LNCaP clone FGC (cell line): ENCODE results near the gene CTBP1.
A peak's percentile ranks its signal among the peaks of the same experiment; 100 is the strongest.

ENCODE experiments used
- DNase-seq: peaks from one replicate; pipeline ENCODE4 v3.0.0-alpha.2; 2011; ENCODE audit warnings: low read depth
- H3K4me3 ChIP-seq: 2 replicates; pipeline ENCODE4 v1.5.1; 2011; ENCODE audit warnings: mild to moderate bottlenecking, low read depth, low read length, control low read depth
- TF ChIP-seq, protein P1 (sequence below): IDR thresholded peaks from 2 replicates; pipeline ENCODE4 v1.5.1; 2012; ENCODE audit warnings: mild to moderate bottlenecking; ENCODE audit not compliant: control insufficient read depth, insufficient read depth; ENCODE audit errors: extremely low read depth

CTBP1 gene

DNA sequence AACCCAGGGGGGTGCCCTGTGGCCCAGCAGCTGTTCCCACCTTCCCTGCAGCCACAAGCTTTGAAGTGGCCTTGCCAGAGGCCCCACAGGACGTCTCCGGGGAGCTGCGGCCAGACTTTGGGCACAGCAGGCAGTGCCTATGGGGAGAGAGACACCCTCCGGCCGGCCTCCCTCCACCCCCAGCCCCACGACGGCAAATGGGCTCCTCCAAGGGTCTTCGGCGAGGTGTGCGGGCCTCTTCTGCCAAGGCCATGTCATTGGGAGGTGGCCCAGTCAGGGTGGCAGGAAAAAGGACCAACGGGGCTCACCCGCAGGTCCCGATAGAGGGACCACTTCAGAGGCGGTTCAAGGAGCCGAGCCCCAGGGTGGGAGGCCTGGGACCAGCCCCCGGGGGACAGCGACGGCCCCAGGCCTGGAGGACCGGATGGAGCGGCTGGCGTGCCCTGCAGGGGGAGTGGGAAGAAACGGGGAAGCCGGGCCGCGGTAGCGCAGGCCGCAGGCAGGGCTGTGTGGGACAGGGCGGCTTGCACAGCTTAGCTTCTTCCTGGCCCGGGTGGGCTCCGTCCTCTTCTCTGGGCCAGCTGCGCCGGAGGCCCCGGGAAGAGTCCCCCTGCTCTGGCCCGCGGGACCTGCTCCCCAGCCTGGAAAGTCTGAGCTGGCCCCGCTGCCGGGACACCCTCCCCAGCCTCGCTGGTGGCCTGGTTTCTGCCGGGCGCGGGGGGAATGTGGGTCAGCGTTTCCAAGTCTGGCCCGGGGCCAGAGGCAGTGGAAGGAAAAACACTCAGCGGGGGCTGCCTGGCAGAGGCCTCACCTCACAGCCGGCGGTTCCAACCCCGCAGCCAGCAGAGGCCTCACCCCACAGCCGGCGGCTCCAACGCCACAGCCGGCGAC, 54.7 kb downstream of the CTBP1 start:
- H3K4me3 ChIP-seq, result no peak overlapping the region
- TF ChIP-seq, protein P1, sequence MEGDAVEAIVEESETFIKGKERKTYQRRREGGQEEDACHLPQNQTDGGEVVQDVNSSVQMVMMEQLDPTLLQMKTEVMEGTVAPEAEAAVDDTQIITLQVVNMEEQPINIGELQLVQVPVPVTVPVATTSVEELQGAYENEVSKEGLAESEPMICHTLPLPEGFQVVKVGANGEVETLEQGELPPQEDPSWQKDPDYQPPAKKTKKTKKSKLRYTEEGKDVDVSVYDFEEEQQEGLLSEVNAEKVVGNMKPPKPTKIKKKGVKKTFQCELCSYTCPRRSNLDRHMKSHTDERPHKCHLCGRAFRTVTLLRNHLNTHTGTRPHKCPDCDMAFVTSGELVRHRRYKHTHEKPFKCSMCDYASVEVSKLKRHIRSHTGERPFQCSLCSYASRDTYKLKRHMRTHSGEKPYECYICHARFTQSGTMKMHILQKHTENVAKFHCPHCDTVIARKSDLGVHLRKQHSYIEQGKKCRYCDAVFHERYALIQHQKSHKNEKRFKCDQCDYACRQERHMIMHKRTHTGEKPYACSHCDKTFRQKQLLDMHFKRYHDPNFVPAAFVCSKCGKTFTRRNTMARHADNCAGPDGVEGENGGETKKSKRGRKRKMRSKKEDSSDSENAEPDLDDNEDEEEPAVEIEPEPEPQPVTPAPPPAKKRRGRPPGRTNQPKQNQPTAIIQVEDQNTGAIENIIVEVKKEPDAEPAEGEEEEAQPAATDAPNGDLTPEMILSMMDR, result no peak
- DNase-seq, result no peak

DNA sequence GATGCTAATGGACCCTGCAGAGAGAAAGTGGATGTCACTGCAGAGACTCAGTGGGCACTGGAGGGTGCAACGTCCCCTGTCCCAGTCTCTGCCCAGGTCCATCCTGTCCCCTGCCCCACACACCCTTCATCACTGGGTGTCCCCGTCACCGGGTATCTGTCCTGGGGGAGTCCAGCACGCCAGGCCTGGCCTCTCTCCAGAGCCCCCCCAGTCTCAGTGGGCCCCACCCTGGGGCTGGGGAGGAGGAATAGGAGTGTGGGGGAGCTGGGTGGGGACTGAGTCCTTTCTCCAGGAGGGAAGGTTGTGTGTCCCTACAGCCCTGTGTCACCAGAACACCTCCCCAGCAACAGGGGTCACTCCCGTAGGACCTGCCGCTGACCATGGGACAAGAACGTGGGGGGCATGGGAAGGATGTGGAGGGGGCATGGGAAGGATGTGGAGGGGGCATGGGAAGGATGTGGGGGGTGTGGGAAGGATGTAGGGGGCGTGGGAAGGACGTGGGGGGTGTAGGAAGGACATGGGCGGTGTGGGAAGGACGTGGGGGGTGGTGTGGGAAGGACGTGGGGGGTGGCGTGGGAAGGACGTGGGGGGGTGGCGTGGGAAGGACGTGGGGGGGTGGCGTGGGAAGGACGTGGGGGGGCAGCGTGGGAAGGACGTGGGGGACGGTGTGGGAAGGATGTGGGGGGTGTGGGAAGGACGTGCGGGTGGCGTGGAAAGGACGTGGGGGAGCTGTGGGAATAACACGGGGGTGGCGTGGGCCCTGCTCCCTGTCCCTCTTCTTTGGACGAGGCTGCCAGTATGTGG, 55.5 kb downstream of the CTBP1 start:
- TF ChIP-seq, protein P1, result no peak
- DNase-seq, result no peak

DNA sequence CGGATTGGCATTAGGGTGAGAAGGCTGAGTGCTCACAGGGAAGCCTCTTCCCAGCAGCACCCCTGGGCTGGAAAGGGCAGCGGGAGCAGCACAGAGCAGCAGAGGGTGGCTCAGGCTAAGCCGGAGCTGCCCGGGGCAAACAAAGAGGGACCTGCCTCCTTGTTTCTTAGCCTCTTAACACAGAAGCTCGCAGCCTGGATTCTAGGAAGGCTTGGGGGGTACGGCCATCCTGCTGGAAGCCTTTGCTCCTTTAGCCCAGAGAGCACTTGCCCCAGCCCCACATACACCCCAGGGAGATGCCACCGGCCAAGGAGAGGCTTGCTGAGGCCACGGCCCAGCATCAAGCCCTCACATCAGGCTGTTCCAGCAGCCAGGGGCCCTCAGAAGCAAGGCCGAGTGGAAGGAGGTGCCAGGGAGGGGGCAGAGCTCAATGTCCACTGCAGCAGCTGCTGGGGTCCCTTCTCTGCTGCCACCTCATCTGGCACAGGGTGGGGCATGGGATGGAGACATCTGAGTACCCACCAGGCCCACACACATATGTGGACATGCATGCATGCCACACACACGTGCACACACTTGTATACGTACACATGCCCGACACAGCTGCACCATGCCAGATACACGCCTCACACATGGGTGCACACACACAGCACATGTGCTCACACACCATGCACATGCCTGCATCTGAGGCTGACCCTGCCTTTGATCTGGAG, 56.3 kb downstream of the CTBP1 start:
- TF ChIP-seq, protein P1, result no peak
- no peak for DNase-seq
- H3K4me3 ChIP-seq, result no peak overlapping the region

More for the DNA sequence above, 55.5 kb downstream of the CTBP1 start:
- H3K4me3 ChIP-seq, result no peak overlapping the region

DNA sequence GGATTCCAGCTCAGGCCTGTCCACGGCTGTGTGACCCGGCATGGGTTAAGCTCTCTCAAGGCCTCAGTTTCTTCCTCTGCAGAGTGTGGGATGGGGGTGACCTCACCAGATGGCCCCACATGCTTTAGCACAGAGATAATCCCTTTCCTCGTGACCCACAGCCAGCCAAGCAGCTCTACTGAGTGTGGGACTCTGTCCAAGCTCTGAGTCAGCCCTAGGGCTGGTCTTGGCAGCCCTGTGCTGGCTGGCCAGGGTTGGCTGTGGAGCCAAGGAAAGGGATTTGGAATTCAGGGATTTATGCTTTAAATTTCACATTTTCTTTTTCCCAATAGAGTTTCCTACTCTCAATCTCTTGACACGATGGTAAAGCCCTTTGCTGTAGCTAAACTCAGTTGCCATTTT, 56.8 kb downstream of the CTBP1 start:
- TF ChIP-seq, protein P1, result no peak
- no peak overlapping the region for H3K4me3 ChIP-seq
- DNase-seq, result peak; percentile 93

DNA sequence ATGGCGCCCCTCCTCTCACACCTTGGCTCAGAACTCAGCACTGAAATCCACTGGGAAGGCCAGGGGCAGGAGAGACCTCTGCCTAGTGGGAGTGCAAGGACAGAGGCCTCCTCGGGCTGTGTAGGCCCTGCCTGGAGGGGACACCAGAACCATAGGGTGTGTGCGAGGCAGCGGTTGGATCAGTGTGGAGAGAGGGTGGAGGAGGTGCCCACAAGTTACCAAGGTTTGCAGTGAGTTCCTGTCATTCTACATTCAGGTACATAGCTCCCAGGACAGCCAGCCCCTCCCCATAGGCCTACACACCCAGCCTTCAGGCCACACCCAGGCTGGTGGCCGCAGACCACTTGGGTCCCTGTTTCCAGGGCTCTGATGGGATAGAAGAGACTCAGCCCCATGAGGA, 57.3 kb downstream of the CTBP1 start:
- H3K4me3 ChIP-seq, result no peak overlapping the region
- TF ChIP-seq, protein P1, result no peak
- no peak for DNase-seq

DNA sequence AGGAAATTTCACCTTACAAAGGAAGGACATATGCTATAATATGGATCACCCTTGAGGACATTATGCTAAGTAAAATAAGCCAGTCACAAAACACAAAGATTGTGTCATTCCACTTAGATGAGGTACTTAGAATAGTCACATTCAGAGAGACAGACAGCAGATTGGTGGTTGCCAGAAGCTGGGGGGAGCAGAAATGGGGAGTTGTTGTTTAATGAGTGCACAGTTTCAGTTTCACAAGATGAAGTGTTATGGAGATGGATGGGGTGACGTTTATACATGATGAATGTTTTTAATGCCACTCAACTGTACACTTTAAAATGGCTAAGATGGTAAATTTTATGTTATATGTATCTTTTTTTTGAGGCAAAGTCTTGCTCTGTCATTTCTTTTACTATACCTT, 61.7 kb downstream of the CTBP1 start:
- TF ChIP-seq, protein P1, result no peak
- H3K4me3 ChIP-seq, result no peak overlapping the region
- DNase-seq, result no peak
